ENCODE data around the gene ARSB. TPM values are rescaled to one million over a fixed set of nuclear protein-coding genes. Genes with fewer than 3 reads are reported as not detected.

Gene ARSB
- total RNA-seq, 6 donors from 2014 or later = 9.8 to 24.1 (median 18.7) TPM

DNA sequence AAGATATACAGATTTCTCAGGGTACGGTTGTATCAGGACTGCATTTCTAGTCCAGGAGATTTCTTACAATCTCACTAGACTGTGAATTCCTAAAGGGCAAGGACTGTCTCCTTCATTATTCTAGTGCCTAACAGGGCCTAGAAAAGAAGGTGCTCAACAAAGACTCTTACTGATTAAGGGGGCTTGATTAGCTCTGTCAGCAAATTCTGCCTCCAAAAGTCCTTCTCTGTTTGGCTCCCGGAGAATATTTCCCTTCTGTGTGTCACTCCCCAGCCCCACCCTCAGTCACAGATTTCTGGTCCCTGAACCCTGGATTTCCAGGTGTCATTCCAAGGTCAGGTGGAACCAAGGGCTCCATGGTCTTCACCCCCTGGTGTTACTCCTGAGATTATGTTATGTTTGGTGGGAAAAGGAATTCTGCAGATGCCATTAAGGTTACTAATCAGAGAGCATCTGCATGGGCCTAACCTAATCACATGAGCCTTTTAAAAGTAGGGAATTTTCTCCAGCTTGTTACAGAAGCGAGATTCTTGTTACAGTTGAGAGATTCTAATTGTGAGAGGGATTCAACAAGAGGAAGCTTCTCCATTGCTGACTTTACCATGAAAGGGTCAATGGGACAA is 168.9 kb downstream of the ARSB start:
- WGBS, 2 donors = 93 to 99% methylated on average over 3 of the region's 3 CpGs
- ATAC-seq (ENCODE audit: low FRiP score in 2 of 2) = no peak

DNA sequence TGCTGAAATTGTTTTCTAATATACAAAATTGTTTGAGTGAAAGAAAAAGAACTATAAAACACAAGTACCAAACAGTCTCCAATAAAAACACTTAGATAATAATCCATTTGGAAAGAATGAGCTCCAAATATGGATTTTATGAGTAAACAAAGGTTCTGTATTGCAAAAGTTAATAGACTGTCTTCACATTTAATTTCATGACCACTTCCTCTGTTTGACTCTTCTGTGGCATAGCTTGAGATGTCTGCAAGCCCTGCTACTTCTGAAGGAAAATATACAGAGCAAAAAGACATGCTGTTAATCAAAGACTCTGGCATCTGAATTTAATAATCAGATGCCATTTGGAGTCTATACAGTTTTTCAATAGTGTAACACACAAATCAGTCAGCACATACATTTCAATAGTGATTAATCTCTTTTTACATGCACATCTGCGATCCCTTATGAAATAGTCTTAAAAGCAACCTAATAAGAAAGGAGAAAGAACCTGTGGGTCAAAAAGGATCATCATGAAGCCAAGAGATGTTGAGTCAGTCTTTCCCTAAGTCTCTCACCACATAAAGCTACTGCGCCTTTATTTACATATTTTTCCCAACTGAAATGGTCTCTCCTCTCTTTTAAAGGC is 171.1 kb downstream of the ARSB start:
- Histone ChIP-seq H3K4me1 (no peaks in the 10 kb centered on the region), H3K27ac (no peak overlapping the region), H3K4me3 (no peak overlapping the region), H3K36me3 (no peaks in the 10 kb centered on the region), H3K27me3 (no peaks in the 10 kb centered on the region), H3K9me3 (no peaks in the 10 kb centered on the region)
- DNase-seq (no peak), ATAC-seq (ENCODE audit: low FRiP score in 2 of 2) (no peak)
- WGBS, 2 donors = 94 to 96% methylated on average over 2 of the region's 2 CpGs
- TF ChIP-seq POLR2A (IDR thresholded peaks at IDR 0.05) (no peak), EP300 (IDR thresholded peaks at IDR 0.05) (no peak), POLR2AphosphoS5 (IDR thresholded peaks at IDR 0.05) (no peak)
- TF ChIP-seq, protein P1, sequence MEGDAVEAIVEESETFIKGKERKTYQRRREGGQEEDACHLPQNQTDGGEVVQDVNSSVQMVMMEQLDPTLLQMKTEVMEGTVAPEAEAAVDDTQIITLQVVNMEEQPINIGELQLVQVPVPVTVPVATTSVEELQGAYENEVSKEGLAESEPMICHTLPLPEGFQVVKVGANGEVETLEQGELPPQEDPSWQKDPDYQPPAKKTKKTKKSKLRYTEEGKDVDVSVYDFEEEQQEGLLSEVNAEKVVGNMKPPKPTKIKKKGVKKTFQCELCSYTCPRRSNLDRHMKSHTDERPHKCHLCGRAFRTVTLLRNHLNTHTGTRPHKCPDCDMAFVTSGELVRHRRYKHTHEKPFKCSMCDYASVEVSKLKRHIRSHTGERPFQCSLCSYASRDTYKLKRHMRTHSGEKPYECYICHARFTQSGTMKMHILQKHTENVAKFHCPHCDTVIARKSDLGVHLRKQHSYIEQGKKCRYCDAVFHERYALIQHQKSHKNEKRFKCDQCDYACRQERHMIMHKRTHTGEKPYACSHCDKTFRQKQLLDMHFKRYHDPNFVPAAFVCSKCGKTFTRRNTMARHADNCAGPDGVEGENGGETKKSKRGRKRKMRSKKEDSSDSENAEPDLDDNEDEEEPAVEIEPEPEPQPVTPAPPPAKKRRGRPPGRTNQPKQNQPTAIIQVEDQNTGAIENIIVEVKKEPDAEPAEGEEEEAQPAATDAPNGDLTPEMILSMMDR (IDR thresholded peaks at IDR 0.05) = no peak

More for the DNA sequence above, 168.9 kb downstream of the ARSB start:
- TF ChIP-seq, protein P1 (IDR thresholded peaks at IDR 0.05) = no peak
- TF ChIP-seq EP300 (IDR thresholded peaks at IDR 0.05) (no peak), POLR2AphosphoS5 (IDR thresholded peaks at IDR 0.05) (no peak), POLR2A (IDR thresholded peaks at IDR 0.05) (no peak)
- no peak overlapping the region for H3K27ac ChIP-seq
- no peaks in the 10 kb centered on the region for H3K36me3 ChIP-seq
- no peak overlapping the region for H3K4me3 ChIP-seq
- DNase-seq = no peak
- no peaks in the 10 kb centered on the region for H3K4me1 ChIP-seq
- H3K9me3 ChIP-seq = no peaks in the 10 kb centered on the region
- H3K27me3 ChIP-seq = no peaks in the 10 kb centered on the region

DNA sequence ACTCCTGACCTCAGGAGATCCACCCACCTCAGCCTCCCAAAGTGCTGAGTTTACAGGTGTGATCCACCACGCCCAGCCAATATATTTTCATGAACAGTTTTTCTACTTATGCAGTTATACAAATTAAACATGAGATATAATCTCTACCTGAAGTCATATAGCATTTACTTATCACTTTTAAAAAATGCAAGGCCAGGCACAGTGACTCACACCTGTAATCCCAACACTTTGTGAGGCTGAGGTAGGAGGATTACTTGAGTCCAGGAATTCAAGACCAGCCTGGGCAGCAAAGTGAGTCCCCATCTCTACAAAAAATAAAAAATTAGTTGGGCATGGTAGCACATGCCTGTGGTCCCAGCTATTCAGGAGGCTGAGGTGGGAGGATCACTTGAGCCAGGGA is 171.8 kb downstream of the ARSB start:
- 100% methylated on average over 1 of the region's 1 CpG for WGBS, 2 donors
- Histone ChIP-seq H3K36me3 (no peaks in the 10 kb centered on the region), H3K27me3 (no peaks in the 10 kb centered on the region), H3K9me3 (no peaks in the 10 kb centered on the region), H3K4me3 (no peak overlapping the region), H3K27ac (no peak overlapping the region), H3K4me1 (no peaks in the 10 kb centered on the region)
- TF ChIP-seq POLR2AphosphoS5 (IDR thresholded peaks at IDR 0.05) (no peak), EP300 (IDR thresholded peaks at IDR 0.05) (no peak), POLR2A (IDR thresholded peaks at IDR 0.05) (no peak)
- TF ChIP-seq, protein P1 (IDR thresholded peaks at IDR 0.05) = no peak
- DNase-seq (no peak), ATAC-seq (ENCODE audit: low FRiP score in 2 of 2) (no peak)

DNA sequence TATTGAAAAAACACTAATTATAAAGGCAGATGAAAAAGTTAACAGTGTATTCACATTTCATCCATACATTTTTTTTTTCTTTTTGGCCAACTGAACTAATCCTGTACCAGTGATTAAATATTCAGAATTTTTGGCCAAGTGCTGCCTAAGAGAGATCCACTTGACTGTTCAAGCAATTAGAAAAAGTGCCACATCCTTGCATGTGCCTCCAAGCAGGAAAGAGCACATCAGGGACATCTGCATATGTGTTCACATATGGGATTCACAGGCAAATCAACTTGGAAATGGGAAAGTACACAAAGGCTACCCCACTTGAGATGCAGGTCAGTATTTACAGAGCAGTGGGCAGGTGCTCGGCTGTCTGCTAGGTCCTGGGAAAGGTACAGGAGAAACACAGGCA is 173.2 kb downstream of the ARSB start:
- DNase-seq (no peak), ATAC-seq (ENCODE audit: low FRiP score in 2 of 2) (no peak)
- Histone ChIP-seq H3K9me3 (no peaks in the 10 kb centered on the region), H3K27ac (no peak overlapping the region), H3K36me3 (no peaks in the 10 kb centered on the region), H3K27me3 (no peaks in the 10 kb centered on the region), H3K4me1 (no peaks in the 10 kb centered on the region), H3K4me3 (no peak overlapping the region)
- TF ChIP-seq, protein P1 (IDR thresholded peaks at IDR 0.05) = no peak
- TF ChIP-seq POLR2AphosphoS5 (IDR thresholded peaks at IDR 0.05) = no peak
- WGBS, 2 donors = 73 to 75% methylated on average over 1 of the region's 1 CpG

All from upper lobe of left lung (tissue), 6 donors.